A673 (cell line): ENCODE results near the gene VRK2. TPM values are rescaled to one million over a fixed set of nuclear protein-coding genes. Genes with fewer than 3 reads are reported as not detected.
"Not testable (repeated sequence)": the region's sequence is repeated elsewhere in the genome, so short reads cannot be mapped to it uniquely, and the experiment has no call there.

ENCODE experiments used
- BruUV-seq: library from RNA; stranded (reverse); fragments of 400-500 nt; replicated peaks from 2 replicates; lab custom pipeline; 2021; lab: Mats Ljungman, UMichigan
- CTCF ChIA-PET: fragments of 300-600 bp; sonication (Branson Sonifier 250); formaldehyde crosslinking; loops from one replicate; lab custom pipeline; 2022; ENCODE audit warnings: antibody characterized with exemption; lab: Charles Lee
- POLR2A ChIA-PET: fragments of 300-600 bp; sonication (Branson Sonifier 250); formaldehyde crosslinking; loops from one replicate; lab custom pipeline; 2022; ENCODE audit warnings: antibody characterized with exemption; ENCODE audit not compliant: low non-redundant PET; lab: Charles Lee
- DNase-seq: peaks from one replicate; pipeline ENCODE4 v3.0.0-alpha.2; 2015; ENCODE audit warnings: low spot score
- H3K27ac ChIP-seq: fragments of 200-600 bp; sonication (generic); 2 replicates; pipeline ENCODE4 v1.5.1; 2016; ENCODE audit warnings: mixed run types, low read depth, mild to moderate bottlenecking, mixed read lengths, antibody characterized with exemption, low read length; ENCODE audit not compliant: poor library complexity, severe bottlenecking
- H3K27me3 ChIP-seq: fragments of 200-600 bp; sonication (generic); replicated peaks from 2 replicates; pipeline ENCODE4 v1.6.1; 2017; ENCODE audit warnings: mixed run types, low read depth, mild to moderate bottlenecking, mixed read lengths, antibody characterized with exemption, low read length; ENCODE audit not compliant: insufficient read depth, poor library complexity
- H3K36me3 ChIP-seq: fragments of 200-600 bp; sonication (generic); 2 replicates; pipeline ENCODE4 v1.6.1; 2016; ENCODE audit warnings: mixed run types, mild to moderate bottlenecking, mixed read lengths, antibody characterized with exemption, low read length; ENCODE audit not compliant: insufficient read depth, poor library complexity, severe bottlenecking
- H3K4me1 ChIP-seq: fragments of 200-600 bp; sonication (generic); 2 replicates; pipeline ENCODE4 v1.6.1; 2017; ENCODE audit warnings: mixed run types, mild to moderate bottlenecking, mixed read lengths, antibody characterized with exemption, low read length; ENCODE audit not compliant: insufficient read depth, poor library complexity, severe bottlenecking
- H3K4me3 ChIP-seq: fragments of 200-600 bp; sonication (generic); 2 replicates; pipeline ENCODE4 v1.5.1; 2016; ENCODE audit warnings: low read depth, mixed run types, mild to moderate bottlenecking, mixed read lengths, low read length; ENCODE audit not compliant: poor library complexity, severe bottlenecking
- H3K9me3 ChIP-seq: fragments of 200-600 bp; sonication (generic); 2 replicates; pipeline ENCODE4 v1.6.1; 2016; ENCODE audit warnings: mixed run types, low read depth, mild to moderate bottlenecking, mixed read lengths, antibody characterized with exemption, low read length; ENCODE audit not compliant: poor library complexity, severe bottlenecking
- CTCF ChIP-seq: fragments of 300-800, 200-600 bp; sonication (generic); conservative IDR thresholded peaks from 2 replicates; pipeline ENCODE4 v1.5.1; 2017; ENCODE audit warnings: low read depth, mild to moderate bottlenecking, antibody characterized with exemption, low read length, moderate library complexity, mixed read lengths
- EZH2 ChIP-seq: fragments of 200-600 bp; sonication (generic); IDR thresholded peaks from 2 replicates; pipeline ENCODE4 v1.6.1; 2017; ENCODE audit warnings: borderline replicate concordance, low read depth, mild to moderate bottlenecking, mixed read lengths, antibody characterized with exemption, low read length; ENCODE audit not compliant: poor library complexity, severe bottlenecking
- intact Hi-C: fragments of 100-400 bp; cut with micrococcal nuclease; formaldehyde crosslinking; loops from one replicate; pipeline ENCODE4 v1.10.0; 2022; ENCODE audit not compliant: unreplicated experiment
- total RNA-seq: library from RNA; stranded (reverse); gene quantifications from 2 replicates; pipeline ENCODE4 v1.2.3, GENCODE V29; 2021

Gene VRK2
- total RNA-seq, 1 experiment from 2014 or later, result 16.1 TPM

GRCh38 chr2:58089081-58089480 lies 42.5 kb downstream of the VRK2 start:
- no TSS peak for BruUV-seq
- no peaks in the 10 kb centered on the region for H3K36me3 ChIP-seq
- no peak overlapping the region for H3K27ac ChIP-seq
- no peak for DNase-seq
- POLR2A ChIA-PET, result no interaction called here
- H3K4me1 ChIP-seq, result no peaks in the 10 kb centered on the region
- CTCF ChIA-PET, result no interaction called here
- intact Hi-C loops, result no loop called here
- H3K4me3 ChIP-seq, result no peak overlapping the region
- no peak for TF ChIP-seq CTCF
- TF ChIP-seq EZH2, result no peak
- no peaks in the 10 kb centered on the region for H3K9me3 ChIP-seq
- no peaks in the 10 kb centered on the region for H3K27me3 ChIP-seq

- intact Hi-C loops, BruUV-seq, H3K36me3 ChIP-seq, DNase-seq, H3K4me1 ChIP-seq, H3K9me3 ChIP-seq, H3K27me3 ChIP-seq, CTCF ChIA-PET, H3K27ac ChIP-seq, H3K4me3 ChIP-seq, POLR2A ChIA-PET: not testable (repeated sequence)
These were observed 46.2 kb downstream of the VRK2 start for GRCh38 chr2:58092772-58093171.

- H3K4me3 ChIP-seq, result no peak overlapping the region
- H3K36me3 ChIP-seq, result no peaks in the 10 kb centered on the region
- H3K27ac ChIP-seq, result no peak overlapping the region
- no peaks in the 10 kb centered on the region for H3K4me1 ChIP-seq
- intact Hi-C loops, result no loop called here
- no peak for DNase-seq
- TF ChIP-seq EZH2 (no peak), CTCF (no peak)
- no TSS peak for BruUV-seq
- peaks cover 3% of the 10 kb centered on the region for H3K9me3 ChIP-seq
- no peaks in the 10 kb centered on the region for H3K27me3 ChIP-seq
- POLR2A ChIA-PET, result no interaction called here
- CTCF ChIA-PET, result no interaction called here
These were observed 50.4 kb downstream of the VRK2 start for GRCh38 chr2:58097025-58097424.

GRCh38 chr2:58098254-58099095 lies 51.9 kb downstream of the VRK2 start:
- no peak overlapping the region for H3K27ac ChIP-seq
- no peaks in the 10 kb centered on the region for H3K27me3 ChIP-seq
- H3K4me3 ChIP-seq, result no peak overlapping the region
- ChIA-PET CTCF (no interaction called here), POLR2A (no interaction called here)
- no peak for DNase-seq
- BruUV-seq, result no TSS peak
- no peaks in the 10 kb centered on the region for H3K36me3 ChIP-seq
- no peak for TF ChIP-seq EZH2
- no peak for TF ChIP-seq CTCF
- H3K9me3 ChIP-seq, result peaks cover 3% of the 10 kb centered on the region
- intact Hi-C loops, result no loop called here
- no peaks in the 10 kb centered on the region for H3K4me1 ChIP-seq
